Aorta (tissue), 5 donors: ENCODE measurements around the gene SHE. TPM values are rescaled to one million over a fixed set of nuclear protein-coding genes. Genes with fewer than 3 reads are reported as not detected.
"Not testable (repeated sequence)": the region's sequence is repeated elsewhere in the genome, so short reads cannot be mapped to it uniquely, and the experiment has no call there.

Source experiments
- ATAC-seq: fragments of 200-7000 bp; cut with Tn5 transposase; one replicate; pipeline ENCODE4 v1.9.1; 2022; ENCODE audit warnings: moderate library complexity; ENCODE audit not compliant: low FRiP score
- DNase-seq, 2 donors: peaks; one replicate each; pipeline ENCODE4 v3.0.0-alpha.2; 2020
- H3K27ac ChIP-seq, 2 donors: one replicate each; pipeline ENCODE4 v1.5.1; 2013; ENCODE audit warnings: low read length in 2 of 2, mild to moderate bottlenecking in 2 of 2, moderate library complexity in 2 of 2, control low read depth in 1 of 2, inconsistent platforms in 1 of 2, low read depth in 1 of 2
- H3K27me3 ChIP-seq, 2 donors: one replicate each; pipeline ENCODE4 v1.6.1; 2013; ENCODE audit warnings: control low read depth in 1 of 2, low read length in 1 of 2, mild to moderate bottlenecking in 1 of 2, moderate library complexity in 1 of 2; ENCODE audit not compliant: insufficient read depth in 2 of 2, control insufficient read depth in 1 of 2
- H3K36me3 ChIP-seq, 2 donors: one replicate each; pipeline ENCODE4 v1.6.1; 2013; ENCODE audit warnings: control low read depth in 1 of 2, low read length in 1 of 2, mild to moderate bottlenecking in 1 of 2; ENCODE audit not compliant: insufficient read depth in 2 of 2, control insufficient read depth in 1 of 2
- H3K4me1 ChIP-seq, 2 donors: one replicate each; pipeline ENCODE4 v1.6.1; 2013; ENCODE audit warnings: low read length in 2 of 2, control low read depth in 1 of 2, mild to moderate bottlenecking in 1 of 2, moderate library complexity in 1 of 2; ENCODE audit not compliant: insufficient read depth in 2 of 2, control insufficient read depth in 1 of 2
- H3K4me3 ChIP-seq, 2 donors: one replicate each; pipeline ENCODE4 v1.5.1; 2013; ENCODE audit warnings: low read length in 2 of 2, control low read depth in 1 of 2, mild to moderate bottlenecking in 1 of 2
- H3K9me3 ChIP-seq: one replicate; pipeline ENCODE4 v1.6.1; 2013; ENCODE audit warnings: mild to moderate bottlenecking, low read length; ENCODE audit not compliant: control insufficient read depth
- WGBS, 2 donors: extraction: QIAGEN DNeasy Blood & Tissue Kit; methylation state at CpG; one replicate each; pipeline ENCODE4 v1.1.7; 2013; 5-methylcytosine and 5-hydroxymethylcytosine counted together
- intact Hi-C, 2 donors: fragments of 100-400 bp; cut with DNase I; formaldehyde crosslinking; loops; one replicate each; pipeline versions ENCODE4 v1.14.2 to v1.15.0; 2022
- polyA plus RNA-seq, 2 donors: library from polyadenylated mRNA; stranded (reverse); fragments of 200-250 nt; gene quantifications; one replicate each; pipeline ENCODE4 v1.2.3, GENCODE V29; 2013
- total RNA-seq, 2 donors: library from RNA; stranded (reverse); fragmentation: NEBNext Ultra II Directional; extraction: Animal tissue kit (Norgen Biotek cat#: 25700); gene quantifications; one replicate each; pipeline ENCODE4 v1.2.1, GENCODE V29; 2021
- donor health status: healthy with polysubstance abuse.
- donor health status: Bipolar disorder and iron deficiency.
- donor health status: DM: no; HTN: no; CAD: no.
- donor health status: DM: no; HTN: no; CAD: no.
- donor health status: DM: yes; HTN: yes; CAD: no.

The SHE gene
- total and polyA plus RNA-seq, 4 donors = 2.9 to 44.1 (median 13.6) TPM

GRCh38 chr1:154546264-154547063, 44.3 kb upstream of the SHE start:
- no peak overlapping the region for H3K4me3 ChIP-seq
- ATAC-seq (no peak), DNase-seq (peak in 1 of 2 donors; percentile 66)
- 84 to 87% methylated on average over 13 of the region's 13 CpGs for WGBS, 2 donors
- H3K27ac ChIP-seq = no peak overlapping the region
- intact Hi-C loops = loop anchor here in 1 of 2 donors (5.0 kb wide), 2 partner anchors 64 to 139 kb away; partner anchors contain the start of gene IL6R
- H3K36me3 ChIP-seq = peaks cover 0 to 8% of the 10 kb centered on the region in 2 donors
- no peaks in the 10 kb centered on the region for H3K27me3 ChIP-seq
- H3K4me1 ChIP-seq = no peaks in the 10 kb centered on the region
- no peaks in the 10 kb centered on the region for H3K9me3 ChIP-seq

- intact Hi-C loops = no loop called here
- Histone ChIP-seq H3K4me3 (no peak overlapping the region), H3K27ac (no peak overlapping the region), H3K4me1 (no peaks in the 10 kb centered on the region), H3K9me3 (no peaks in the 10 kb centered on the region), H3K36me3 (no peaks in the 10 kb centered on the region), H3K27me3 (no peaks in the 10 kb centered on the region)
- ATAC-seq = no peak
- no peak for DNase-seq
- WGBS, 2 donors = 35 to 40% methylated on average over 6 of the region's 6 CpGs
These were observed 39.0 kb upstream of the SHE start for GRCh38 chr1:154541231-154541630.

- no peaks in the 10 kb centered on the region for H3K4me1 ChIP-seq
- 81 to 82% methylated on average over 9 of the region's 9 CpGs for WGBS, 2 donors
- no peak overlapping the region for H3K27ac ChIP-seq
- H3K4me3 ChIP-seq = no peak overlapping the region
- no peaks in the 10 kb centered on the region for H3K36me3 ChIP-seq
- no peaks in the 10 kb centered on the region for H3K27me3 ChIP-seq
- intact Hi-C loops = no loop called here
- H3K9me3 ChIP-seq = peaks cover 2% of the 10 kb centered on the region
- ATAC-seq = no peak
- DNase-seq = no peak
These were observed 37.6 kb upstream of the SHE start for GRCh38 chr1:154539486-154540483.

- H3K9me3 ChIP-seq = peaks cover 2% of the 10 kb centered on the region
- ATAC-seq (no peak), DNase-seq (no peak)
- intact Hi-C loops = no loop called here
- H3K36me3 ChIP-seq = no peaks in the 10 kb centered on the region
- H3K27ac ChIP-seq = no peak overlapping the region
- no peaks in the 10 kb centered on the region for H3K4me1 ChIP-seq
- no peak overlapping the region for H3K4me3 ChIP-seq
- H3K27me3 ChIP-seq = no peaks in the 10 kb centered on the region
- 73 to 78% methylated on average over 7 of the region's 7 CpGs for WGBS, 2 donors
These were observed 34.4 kb upstream of the SHE start for GRCh38 chr1:154536570-154536969.

- intact Hi-C loops = no loop called here
- Histone ChIP-seq H3K27ac (no peak overlapping the region), H3K4me3 (no peak overlapping the region), H3K27me3 (no peaks in the 10 kb centered on the region), H3K36me3 (no peaks in the 10 kb centered on the region), H3K4me1 (no peaks in the 10 kb centered on the region), H3K9me3 (peaks cover 2% of the 10 kb centered on the region)
- WGBS, 2 donors = 52 to 54% methylated on average over 11 of the region's 11 CpGs
- ATAC-seq (no peak), DNase-seq (no peak)
These were observed 32.0 kb upstream of the SHE start for GRCh38 chr1:154533952-154534844.

GRCh38 chr1:154531950-154532349, 29.7 kb upstream of the SHE start:
- DNase-seq, H3K9me3 ChIP-seq, H3K4me3 ChIP-seq, H3K36me3 ChIP-seq, H3K4me1 ChIP-seq, H3K27me3 ChIP-seq, intact Hi-C loops, ATAC-seq, H3K27ac ChIP-seq: not testable (repeated sequence)
- WGBS, 2 donors = 97% methylated on average over 13 of the region's 13 CpGs

GRCh38 chr1:154529308-154529707, 27.1 kb upstream of the SHE start:
- Histone ChIP-seq H3K4me3 (no peak overlapping the region), H3K9me3 (peaks cover 4% of the 10 kb centered on the region), H3K27ac (no peak overlapping the region), H3K36me3 (no peaks in the 10 kb centered on the region), H3K4me1 (no peaks in the 10 kb centered on the region), H3K27me3 (no peaks in the 10 kb centered on the region)
- DNase-seq (no peak), ATAC-seq (no peak)
- 91 to 92% methylated on average over 6 of the region's 6 CpGs for WGBS, 2 donors
- intact Hi-C loops = no loop called here

- intact Hi-C loops = no loop called here
- no peaks in the 10 kb centered on the region for H3K27me3 ChIP-seq
- no peak overlapping the region for H3K4me3 ChIP-seq
- no peaks in the 10 kb centered on the region for H3K4me1 ChIP-seq
- DNase-seq (no peak), ATAC-seq (no peak)
- H3K36me3 ChIP-seq = no peaks in the 10 kb centered on the region
- no peak overlapping the region for H3K27ac ChIP-seq
- WGBS, 2 donors = 66 to 68% methylated on average over 6 of the region's 6 CpGs
- H3K9me3 ChIP-seq = peaks cover 7% of the 10 kb centered on the region
These were observed 25.0 kb upstream of the SHE start for GRCh38 chr1:154527192-154527591.
